Loucy (cell line): ENCODE data around the gene MYO10.
"Not testable (repeated sequence)": the region's sequence is repeated elsewhere in the genome, so short reads cannot be mapped to it uniquely, and the experiment has no call there.

Experiments used
- EZH2phosphoT487 ChIP-seq: fragments of 200-600 bp; IDR thresholded peaks from 2 replicates; pipeline ENCODE4 v1.6.1; 2018; ENCODE audit warnings: antibody characterized with exemption, mild to moderate bottlenecking, moderate library complexity, borderline replicate concordance
- TF ChIP-seq, protein P1 (sequence below): fragments of 200-600 bp; sonication (generic); conservative IDR thresholded peaks from 2 replicates; pipeline ENCODE4 v1.5.1; 2014; ENCODE audit warnings: mild to moderate bottlenecking, antibody characterized with exemption, low read length

GRCh38 chr5:16874424-16874823 lies 61.7 kb downstream of the MYO10 start:
- TF ChIP-seq, protein P1, sequence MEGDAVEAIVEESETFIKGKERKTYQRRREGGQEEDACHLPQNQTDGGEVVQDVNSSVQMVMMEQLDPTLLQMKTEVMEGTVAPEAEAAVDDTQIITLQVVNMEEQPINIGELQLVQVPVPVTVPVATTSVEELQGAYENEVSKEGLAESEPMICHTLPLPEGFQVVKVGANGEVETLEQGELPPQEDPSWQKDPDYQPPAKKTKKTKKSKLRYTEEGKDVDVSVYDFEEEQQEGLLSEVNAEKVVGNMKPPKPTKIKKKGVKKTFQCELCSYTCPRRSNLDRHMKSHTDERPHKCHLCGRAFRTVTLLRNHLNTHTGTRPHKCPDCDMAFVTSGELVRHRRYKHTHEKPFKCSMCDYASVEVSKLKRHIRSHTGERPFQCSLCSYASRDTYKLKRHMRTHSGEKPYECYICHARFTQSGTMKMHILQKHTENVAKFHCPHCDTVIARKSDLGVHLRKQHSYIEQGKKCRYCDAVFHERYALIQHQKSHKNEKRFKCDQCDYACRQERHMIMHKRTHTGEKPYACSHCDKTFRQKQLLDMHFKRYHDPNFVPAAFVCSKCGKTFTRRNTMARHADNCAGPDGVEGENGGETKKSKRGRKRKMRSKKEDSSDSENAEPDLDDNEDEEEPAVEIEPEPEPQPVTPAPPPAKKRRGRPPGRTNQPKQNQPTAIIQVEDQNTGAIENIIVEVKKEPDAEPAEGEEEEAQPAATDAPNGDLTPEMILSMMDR: not testable (repeated sequence)
- TF ChIP-seq EZH2phosphoT487: not testable (repeated sequence)
